ENCODE results near the gene PPP2R2B. TPM values are rescaled to one million over a fixed set of nuclear protein-coding genes. Genes with fewer than 3 reads are reported as not detected.

PPP2R2B gene
- total RNA-seq, 3 donors from 2014 or later (not counting 1 experiment from before 2014, with no cell fraction given), result 44.9 to 68.3 (median 63.7) TPM

DNA sequence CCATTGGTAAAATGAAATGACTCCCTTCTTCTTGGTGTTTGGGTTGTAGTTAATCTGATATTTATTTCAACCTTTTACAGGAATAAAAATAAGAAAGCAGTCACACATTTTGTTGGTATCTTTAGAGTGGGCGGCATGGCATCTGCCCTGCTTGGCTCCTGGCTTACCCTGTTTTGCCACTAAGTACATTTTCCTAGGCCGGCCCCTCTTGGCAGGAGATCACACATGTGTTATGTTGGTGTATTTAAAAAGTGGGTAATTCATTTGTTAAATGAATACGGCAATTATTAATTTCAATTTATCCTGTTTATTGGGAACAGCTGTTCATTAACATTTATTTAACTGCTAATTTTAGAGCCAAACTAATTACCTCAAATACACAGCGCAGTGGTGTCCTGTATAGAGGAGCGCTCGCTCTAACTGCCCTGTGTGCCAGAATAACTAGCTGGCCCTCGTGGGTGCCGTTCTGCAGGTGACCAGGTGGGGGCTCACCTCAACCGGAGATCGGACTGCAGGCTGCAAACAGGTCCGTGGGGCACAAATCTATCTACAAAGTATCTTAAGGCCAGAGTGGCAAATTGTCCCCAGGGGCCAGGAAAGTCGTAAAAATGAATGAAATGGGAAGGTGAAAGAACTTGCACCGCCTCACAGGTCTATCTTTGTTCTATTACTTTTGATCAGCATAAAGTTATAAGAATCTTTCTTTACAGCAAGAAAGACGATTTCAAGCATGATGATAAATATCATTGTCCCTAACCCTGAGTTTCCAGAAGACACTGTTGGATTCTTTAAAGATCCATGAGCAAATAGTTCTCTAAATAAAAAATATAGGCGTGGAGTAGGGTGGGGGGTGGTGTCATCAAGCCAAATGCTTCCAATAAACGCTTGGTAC lies 336.4 kb downstream of the PPP2R2B start:
- Histone ChIP-seq H3K27me3 (ENCODE audit: control insufficient read depth, insufficient read depth, low read length) (peaks cover 4% of the 10 kb centered on the region), H3K36me3 (ENCODE audit: control insufficient read depth, insufficient read depth, low read length) (no peaks in the 10 kb centered on the region), H3K27ac (ENCODE audit: low read length) (no peak overlapping the region), H3K4me3 (ENCODE audit: low read length) (no peak overlapping the region), H3K9me3 (ENCODE audit: control insufficient read depth, insufficient read depth, low read length) (no peaks in the 10 kb centered on the region), H3K4me1 (ENCODE audit: control insufficient read depth, insufficient read depth, low read length) (no peaks in the 10 kb centered on the region)
- Mint-ChIP-seq H3K4me1 (no peaks in the 10 kb centered on the region), H3K27me3 (ENCODE audit: low read depth in 2 of 2) (peaks cover 0 to 7% of the 10 kb centered on the region in 2 donors), H3K9me3 (no peaks in the 10 kb centered on the region), H3K36me3 (no peaks in the 10 kb centered on the region), H3K4me3 (no peak overlapping the region), H3K27ac (no peak overlapping the region)
- 30% methylated on average over 14 of the region's 16 CpGs for WGBS (ENCODE audit: insufficient coverage)
- DNase-seq, result peak; percentile 64 to 78
- peak; percentile 80 to 99 (median 89) for ATAC-seq
- peak; percentile 92 for TF ChIP-seq CTCF (IDR thresholded peaks at IDR 0.05)
- intact Hi-C loops (cut with micrococcal nuclease), result loop anchor here (1.0 to 10.0 kb wide), 3 partner anchors 123 to 646 kb away; no protein-coding TSS in a partner anchor

GRCh38 chr5:146540414-146540813 lies 338.1 kb downstream of the PPP2R2B start:
- H3K27ac ChIP-seq (ENCODE audit: low read length), result no peak overlapping the region
- 92% methylated on average over 1 of the region's 2 CpGs for WGBS (ENCODE audit: insufficient coverage)
- no peak overlapping the region for H3K4me3 ChIP-seq (ENCODE audit: low read length)
- H3K27ac Mint-ChIP-seq, result no peak overlapping the region
- H3K4me3 Mint-ChIP-seq, result no peak overlapping the region
- no peak for TF ChIP-seq CTCF (IDR thresholded peaks at IDR 0.05)
- DNase-seq (no peak), ATAC-seq (no peak)
- peaks cover 0 to 4% of the 10 kb centered on the region in 2 donors for H3K27me3 Mint-ChIP-seq (ENCODE audit: low read depth in 2 of 2)
- no peaks in the 10 kb centered on the region for H3K27me3 ChIP-seq (ENCODE audit: control insufficient read depth, insufficient read depth, low read length)
- H3K4me1 ChIP-seq (ENCODE audit: control insufficient read depth, insufficient read depth, low read length), result no peaks in the 10 kb centered on the region
- intact Hi-C loops (cut with micrococcal nuclease), result loop anchor here (10.0 kb wide), 1 partner anchor 124 kb away; no protein-coding TSS in a partner anchor
- no peaks in the 10 kb centered on the region for H3K9me3 ChIP-seq (ENCODE audit: control insufficient read depth, insufficient read depth, low read length)
- H3K4me1 Mint-ChIP-seq, result no peaks in the 10 kb centered on the region
- H3K9me3 Mint-ChIP-seq, result no peaks in the 10 kb centered on the region
- H3K36me3 Mint-ChIP-seq, result no peaks in the 10 kb centered on the region
- no peaks in the 10 kb centered on the region for H3K36me3 ChIP-seq (ENCODE audit: control insufficient read depth, insufficient read depth, low read length)

GRCh38 chr5:146539973-146540372 lies 338.6 kb downstream of the PPP2R2B start:
- no peaks in the 10 kb centered on the region for H3K36me3 Mint-ChIP-seq
- Histone ChIP-seq H3K4me3 (ENCODE audit: low read length) (no peak overlapping the region), H3K9me3 (ENCODE audit: control insufficient read depth, insufficient read depth, low read length) (no peaks in the 10 kb centered on the region), H3K4me1 (ENCODE audit: control insufficient read depth, insufficient read depth, low read length) (no peaks in the 10 kb centered on the region), H3K36me3 (ENCODE audit: control insufficient read depth, insufficient read depth, low read length) (no peaks in the 10 kb centered on the region), H3K27me3 (ENCODE audit: control insufficient read depth, insufficient read depth, low read length) (no peaks in the 10 kb centered on the region), H3K27ac (ENCODE audit: low read length) (no peak overlapping the region)
- no peaks in the 10 kb centered on the region for H3K4me1 Mint-ChIP-seq
- 97% methylated on average over 4 of the region's 4 CpGs for WGBS (ENCODE audit: insufficient coverage)
- no peak overlapping the region for H3K27ac Mint-ChIP-seq
- TF ChIP-seq CTCF (IDR thresholded peaks at IDR 0.05), result no peak
- H3K9me3 Mint-ChIP-seq, result no peaks in the 10 kb centered on the region
- peaks cover 0 to 4% of the 10 kb centered on the region in 2 donors for H3K27me3 Mint-ChIP-seq (ENCODE audit: low read depth in 2 of 2)
- no peak overlapping the region for H3K4me3 Mint-ChIP-seq
- ATAC-seq, result no peak
- intact Hi-C loops (cut with micrococcal nuclease), result loop anchor here (10.0 kb wide), 1 partner anchor 125 kb away; no protein-coding TSS in a partner anchor
- no peak for DNase-seq

Measured in natural killer cell (primary cell).